Mesendoderm (in vitro differentiated cells): ENCODE data around the gene SSR4.

Experiments used
- DNase-seq: peaks from one replicate; pipeline ENCODE4 v3.0.0; 2013
- H2AK5ac ChIP-seq: 2 replicates; pipeline ENCODE4 v1.6.1; 2013; ENCODE audit warnings: low read length, inconsistent platforms
- H2BK120ac ChIP-seq: 2 replicates; pipeline ENCODE4 v1.6.1; 2013; ENCODE audit warnings: low read depth, mild to moderate bottlenecking, low read length, moderate library complexity, mixed read lengths
- H2BK15ac ChIP-seq: replicated peaks from 2 replicates; pipeline ENCODE4 v1.6.1; 2013; ENCODE audit warnings: low read depth, mild to moderate bottlenecking, moderate library complexity
- H2BK5ac ChIP-seq: 2 replicates; pipeline ENCODE4 v1.6.1; 2013; ENCODE audit warnings: low read length, inconsistent platforms
- H3K18ac ChIP-seq: 2 replicates; pipeline ENCODE4 v1.6.1; 2013; ENCODE audit warnings: mild to moderate bottlenecking, low read length, mixed read lengths
- H3K23ac ChIP-seq: one replicate; pipeline ENCODE4 v1.6.1; 2013; ENCODE audit warnings: low read length
- H3K27ac ChIP-seq: 2 replicates; pipeline ENCODE4 v1.5.1; 2013; ENCODE audit warnings: low read depth, mild to moderate bottlenecking, inconsistent platforms, low read length, moderate library complexity
- H3K27me3 ChIP-seq: 2 replicates; pipeline ENCODE4 v1.6.1; 2013; ENCODE audit warnings: low read length, control low read depth, mild to moderate bottlenecking, inconsistent platforms; ENCODE audit not compliant: insufficient read depth, poor library complexity
- H3K36me3 ChIP-seq: 2 replicates; pipeline ENCODE4 v1.6.1; 2013; ENCODE audit warnings: low read length, inconsistent platforms; ENCODE audit not compliant: control insufficient read depth, insufficient read depth
- H3K4ac ChIP-seq: one replicate; pipeline ENCODE4 v1.6.1; 2013; ENCODE audit warnings: low read depth, mild to moderate bottlenecking, low read length, moderate library complexity
- H3K4me1 ChIP-seq: 2 replicates; pipeline ENCODE4 v1.6.1; 2013; ENCODE audit warnings: low read depth, low read length, inconsistent platforms; ENCODE audit not compliant: control insufficient read depth
- H3K4me2 ChIP-seq: 2 replicates; pipeline ENCODE4 v1.6.1; 2013; ENCODE audit warnings: low read length
- H3K4me3 ChIP-seq: 2 replicates; pipeline ENCODE4 v1.5.1; 2013; ENCODE audit warnings: mild to moderate bottlenecking, low read length
- H3K56ac ChIP-seq: one replicate; pipeline ENCODE4 v1.6.1; 2013; ENCODE audit warnings: low read length
- H3K79me1 ChIP-seq: 2 replicates; pipeline ENCODE4 v1.6.1; 2013; ENCODE audit warnings: low read length, inconsistent platforms
- H3K79me2 ChIP-seq: 2 replicates; pipeline ENCODE4 v1.6.1; 2013; ENCODE audit warnings: mild to moderate bottlenecking, low read length; ENCODE audit not compliant: control insufficient read depth, insufficient read depth
- H3K9ac ChIP-seq: 2 replicates; pipeline ENCODE4 v1.6.1; 2013; ENCODE audit warnings: low read length, inconsistent platforms
- H4K5ac ChIP-seq: one replicate; pipeline ENCODE4 v1.6.1; 2013; ENCODE audit warnings: low read length
- H4K8ac ChIP-seq: one replicate; pipeline ENCODE4 v1.6.1; 2013; ENCODE audit warnings: low read depth, mild to moderate bottlenecking, control low read depth, low read length, moderate library complexity
- WGBS: extraction: QIAGEN DNeasy Blood & Tissue Kit; methylation state at CpG from one replicate; pipeline ENCODE4 v1.1.7; 2013; ENCODE audit warnings: low lambda C conversion rate, missing lambda C conversion rate; ENCODE audit not compliant: insufficient coverage; ENCODE audit errors: extremely low coverage; 5-methylcytosine and 5-hydroxymethylcytosine counted together

SSR4 gene

GRCh38 chrX:153778684-153779101 is 15.8 kb upstream of the SSR4 start:
- H3K9ac ChIP-seq = no peak overlapping the region
- no peak overlapping the region for H3K27ac ChIP-seq
- no peak overlapping the region for H2BK5ac ChIP-seq
- no peak overlapping the region for H3K56ac ChIP-seq
- H3K4me2 ChIP-seq = no peak overlapping the region
- H3K79me1 ChIP-seq = no peaks in the 10 kb centered on the region
- no CpG with 5 or more reads among the region's 16 CpGs for WGBS
- no peak overlapping the region for H2BK120ac ChIP-seq
- H4K8ac ChIP-seq = no peak overlapping the region
- H3K23ac ChIP-seq = no peak overlapping the region
- no peak overlapping the region for H2BK15ac ChIP-seq
- H3K27me3 ChIP-seq = no peaks in the 10 kb centered on the region
- no peak for DNase-seq
- no peak overlapping the region for H3K4ac ChIP-seq
- no peak overlapping the region for H2AK5ac ChIP-seq
- H3K36me3 ChIP-seq = no peaks in the 10 kb centered on the region
- H3K18ac ChIP-seq = no peak overlapping the region
- no peaks in the 10 kb centered on the region for H3K79me2 ChIP-seq
- H3K4me3 ChIP-seq = no peak overlapping the region
- no peak overlapping the region for H4K5ac ChIP-seq
- H3K4me1 ChIP-seq = no peaks in the 10 kb centered on the region

- H3K79me1 ChIP-seq = no peaks in the 10 kb centered on the region
- H3K27ac ChIP-seq = no peak overlapping the region
- no peak for DNase-seq
Observed at GRCh38 chrX:153779891-153780677, 14.4 kb upstream of the SSR4 start.

GRCh38 chrX:153780678-153781427 is 13.6 kb upstream of the SSR4 start, which contains the start of gene SRPK3:
TSS of gene SRPK3 (plus strand) at chrX:153781041. CDS start at chrX:153781087, 46 bp downstream.
- no peak within 1 kb of the TSS for H3K56ac ChIP-seq
- no peak within 1 kb of the TSS for H4K5ac ChIP-seq
- no peak within 1 kb of the TSS for H4K8ac ChIP-seq
- H3K23ac ChIP-seq = no peak within 1 kb of the TSS
- no peak within 1 kb of the TSS for H3K4me2 ChIP-seq
- H3K4ac ChIP-seq = no peak within 1 kb of the TSS
- no peak within 1 kb of the TSS for H3K18ac ChIP-seq
- DNase-seq = no peak
- H3K27me3 ChIP-seq = no peaks in the 10 kb centered on the region
- no peaks in the 10 kb centered on the region for H3K79me1 ChIP-seq
- no peak within 1 kb of the TSS for H3K27ac ChIP-seq
- H3K9ac ChIP-seq = no peak within 1 kb of the TSS
- no peak within 1 kb of the TSS for H2BK5ac ChIP-seq
- H3K36me3 ChIP-seq = no peaks in the 10 kb centered on the region
- H3K4me3 ChIP-seq = no peak within 1 kb of the TSS
- no peak within 1 kb of the TSS for H2AK5ac ChIP-seq
- H3K4me1 ChIP-seq = no peaks in the 10 kb centered on the region
- H2BK120ac ChIP-seq = no peak within 1 kb of the TSS
- no peaks in the 10 kb centered on the region for H3K79me2 ChIP-seq
- no CpG with 5 or more reads among the region's 52 CpGs for WGBS
- H2BK15ac ChIP-seq = no peak within 1 kb of the TSS

More at GRCh38 chrX:153779891-153780677, 14.4 kb upstream of the SSR4 start:
- no peaks in the 10 kb centered on the region for H3K36me3 ChIP-seq
- H3K4me1 ChIP-seq = no peaks in the 10 kb centered on the region
- H3K9ac ChIP-seq = no peak overlapping the region
- H4K5ac ChIP-seq = no peak overlapping the region
- no peak overlapping the region for H2BK120ac ChIP-seq
- H4K8ac ChIP-seq = no peak overlapping the region
- H3K23ac ChIP-seq = no peak overlapping the region
- no peak overlapping the region for H3K4ac ChIP-seq
- H3K18ac ChIP-seq = no peak overlapping the region
- H2BK15ac ChIP-seq = no peak overlapping the region
- WGBS = no CpG with 5 or more reads among the region's 18 CpGs
- no peaks in the 10 kb centered on the region for H3K79me2 ChIP-seq
- H3K27me3 ChIP-seq = no peaks in the 10 kb centered on the region
- H3K4me3 ChIP-seq = no peak overlapping the region
- H2BK5ac ChIP-seq = no peak overlapping the region
- no peak overlapping the region for H3K4me2 ChIP-seq
- no peak overlapping the region for H3K56ac ChIP-seq
- no peak overlapping the region for H2AK5ac ChIP-seq

- no peak overlapping the region for H3K4ac ChIP-seq
- H4K8ac ChIP-seq = no peak overlapping the region
- no peak overlapping the region for H2AK5ac ChIP-seq
- H2BK120ac ChIP-seq = no peak overlapping the region
- no peaks in the 10 kb centered on the region for H3K4me1 ChIP-seq
- no peak overlapping the region for H3K56ac ChIP-seq
- H3K4me2 ChIP-seq = no peak overlapping the region
- no peaks in the 10 kb centered on the region for H3K79me2 ChIP-seq
- H3K18ac ChIP-seq = no peak overlapping the region
- no CpG with 5 or more reads among the region's 24 CpGs for WGBS
- H3K23ac ChIP-seq = no peak overlapping the region
- no peaks in the 10 kb centered on the region for H3K36me3 ChIP-seq
- H2BK5ac ChIP-seq = no peak overlapping the region
- no peak overlapping the region for H3K27ac ChIP-seq
- no peak overlapping the region for H2BK15ac ChIP-seq
- no peak overlapping the region for H4K5ac ChIP-seq
- no peak for DNase-seq
- H3K27me3 ChIP-seq = no peaks in the 10 kb centered on the region
- no peak overlapping the region for H3K4me3 ChIP-seq
- no peak overlapping the region for H3K9ac ChIP-seq
- H3K79me1 ChIP-seq = no peaks in the 10 kb centered on the region
Observed at GRCh38 chrX:153781428-153782047, 12.9 kb upstream of the SSR4 start.

GRCh38 chrX:153782313-153782712 is 12.2 kb upstream of the SSR4 start:
- WGBS = no CpG with 5 or more reads among the region's 11 CpGs
- H3K27ac ChIP-seq = no peak overlapping the region
- H2BK120ac ChIP-seq = no peak overlapping the region
- no peaks in the 10 kb centered on the region for H3K4me1 ChIP-seq
- H3K79me1 ChIP-seq = no peaks in the 10 kb centered on the region
- H3K4ac ChIP-seq = no peak overlapping the region
- no peak overlapping the region for H3K4me3 ChIP-seq
- no peaks in the 10 kb centered on the region for H3K79me2 ChIP-seq
- peak; percentile 23 for DNase-seq
- H3K23ac ChIP-seq = no peak overlapping the region
- H3K27me3 ChIP-seq = no peaks in the 10 kb centered on the region
- H3K4me2 ChIP-seq = no peak overlapping the region
- H3K56ac ChIP-seq = no peak overlapping the region
- H2BK15ac ChIP-seq = no peak overlapping the region
- no peak overlapping the region for H4K5ac ChIP-seq
- H3K18ac ChIP-seq = no peak overlapping the region
- no peaks in the 10 kb centered on the region for H3K36me3 ChIP-seq
- no peak overlapping the region for H2AK5ac ChIP-seq
- no peak overlapping the region for H3K9ac ChIP-seq
- H4K8ac ChIP-seq = no peak overlapping the region
- H2BK5ac ChIP-seq = no peak overlapping the region
